ENCODE measurements around the gene BATF. TPM values are rescaled to one million over a fixed set of nuclear protein-coding genes. Genes with fewer than 3 reads are reported as not detected.

BATF gene
- total and polyA plus RNA-seq, 2 experiments from 2014 or later, result not detected

DNA sequence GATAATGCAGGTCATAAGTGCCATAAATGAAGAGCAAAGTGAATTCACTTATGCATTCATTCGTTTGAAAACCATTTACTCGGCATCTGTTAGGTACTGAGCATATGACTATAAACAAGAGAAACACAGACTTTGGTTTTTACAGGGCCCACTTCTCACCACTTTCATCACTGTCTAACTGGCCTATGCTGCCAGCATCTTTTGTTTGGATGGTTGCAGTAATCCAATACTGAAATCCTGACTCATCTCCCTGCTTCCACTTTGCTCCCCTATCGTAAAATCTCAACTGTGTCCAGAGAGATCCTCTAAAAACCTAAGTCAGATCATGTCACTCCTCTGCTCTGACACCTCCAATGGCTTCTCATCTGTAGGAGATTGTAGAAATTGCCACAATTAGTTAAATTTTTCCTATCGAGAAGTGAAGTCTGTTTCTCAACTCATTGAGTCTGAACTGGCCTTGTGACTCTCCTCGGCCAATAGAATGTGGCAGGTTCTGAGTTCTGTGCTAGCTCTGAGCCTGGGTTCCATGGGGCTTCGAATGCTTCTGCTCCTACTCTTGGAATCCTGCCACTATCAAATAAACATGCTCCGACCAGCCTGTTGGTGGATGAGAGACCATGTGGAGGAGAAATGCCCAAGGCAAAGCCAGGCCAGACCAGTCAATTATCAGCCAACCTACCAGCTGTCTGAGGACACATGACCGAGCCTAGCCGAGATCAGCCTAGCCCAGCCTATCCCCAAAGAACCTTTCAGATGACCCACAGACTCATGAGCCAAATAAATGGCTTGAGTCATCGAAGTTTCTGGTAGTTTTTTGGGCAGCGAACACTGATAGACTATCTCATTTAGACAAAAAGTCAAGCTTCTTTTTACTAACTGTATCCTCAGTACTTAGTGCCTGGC, 2.2 kb upstream of the BATF start:
- no peak overlapping the region for H3K4me3 ChIP-seq
- Mint-ChIP-seq H3K4me3 (no peak overlapping the region), H3K27me3 (ENCODE audit: insufficient read depth, low read depth, poor library complexity) (peaks cover 6% of the 10 kb centered on the region), H3K27ac (no peak overlapping the region), H3K4me1 (peaks cover 15% of the 10 kb centered on the region), H3K36me3 (ENCODE audit: low read depth) (no peaks in the 10 kb centered on the region), H3K9me3 (no peaks in the 10 kb centered on the region)
- no peaks in the 10 kb centered on the region for H3K27me3 ChIP-seq (ENCODE audit: insufficient read depth)
- no peaks in the 10 kb centered on the region for H3K79me2 ChIP-seq (replicated peaks; ENCODE audit: insufficient read depth)
- H2AFZ ChIP-seq, result peak overlapping the region; percentile 59; the same call in 1 of the 2 replicates
- ATAC-seq, result no peak
- H3K4me1 ChIP-seq (ENCODE audit: insufficient read depth), result peaks cover 11% of the 10 kb centered on the region
- no peak overlapping the region for H3K27ac ChIP-seq (ENCODE audit: low read depth)
- H3F3A ChIP-seq (replicated peaks; ENCODE audit: low read depth), result 0 out of 2 replicates have a peak, but pooled peaks cover 3% of the 10 kb centered on the region
- peaks cover 3% of the 10 kb centered on the region; the same call in 1 of the 2 replicates for H3K9me2 ChIP-seq (ENCODE audit: insufficient read depth)
- no peak for DNase-seq (ENCODE audit: low spot score)
- H3K4me2 ChIP-seq, result no peak overlapping the region
- H3K36me3 ChIP-seq (ENCODE audit: insufficient read depth), result no peaks in the 10 kb centered on the region
- no peaks in the 10 kb centered on the region for H4K20me1 ChIP-seq (replicated peaks; ENCODE audit: insufficient read depth)
- TF ChIP-seq ZNF114 (CRISPR knock-in tag; IDR thresholded peaks at IDR 0.05) (no peak), EZH2 (IDR thresholded peaks at IDR 0.05; ENCODE audit: low read depth, unreplicated experiment) (no peak), EZH2phosphoT487 (IDR thresholded peaks at IDR 0.05; ENCODE audit: unreplicated experiment) (no peak), ZNF331 (CRISPR knock-in tag; IDR thresholded peaks at IDR 0.05; ENCODE audit: low read depth) (no peak), CREB1 (CRISPR knock-in tag; IDR thresholded peaks at IDR 0.05; ENCODE audit: low read depth) (no peak)
- TF ChIP-seq, protein P1, sequence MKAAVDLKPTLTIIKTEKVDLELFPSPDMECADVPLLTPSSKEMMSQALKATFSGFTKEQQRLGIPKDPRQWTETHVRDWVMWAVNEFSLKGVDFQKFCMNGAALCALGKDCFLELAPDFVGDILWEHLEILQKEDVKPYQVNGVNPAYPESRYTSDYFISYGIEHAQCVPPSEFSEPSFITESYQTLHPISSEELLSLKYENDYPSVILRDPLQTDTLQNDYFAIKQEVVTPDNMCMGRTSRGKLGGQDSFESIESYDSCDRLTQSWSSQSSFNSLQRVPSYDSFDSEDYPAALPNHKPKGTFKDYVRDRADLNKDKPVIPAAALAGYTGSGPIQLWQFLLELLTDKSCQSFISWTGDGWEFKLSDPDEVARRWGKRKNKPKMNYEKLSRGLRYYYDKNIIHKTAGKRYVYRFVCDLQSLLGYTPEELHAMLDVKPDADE (IDR thresholded peaks at IDR 0.05), result no peak
- TF ChIP-seq, protein P2, sequence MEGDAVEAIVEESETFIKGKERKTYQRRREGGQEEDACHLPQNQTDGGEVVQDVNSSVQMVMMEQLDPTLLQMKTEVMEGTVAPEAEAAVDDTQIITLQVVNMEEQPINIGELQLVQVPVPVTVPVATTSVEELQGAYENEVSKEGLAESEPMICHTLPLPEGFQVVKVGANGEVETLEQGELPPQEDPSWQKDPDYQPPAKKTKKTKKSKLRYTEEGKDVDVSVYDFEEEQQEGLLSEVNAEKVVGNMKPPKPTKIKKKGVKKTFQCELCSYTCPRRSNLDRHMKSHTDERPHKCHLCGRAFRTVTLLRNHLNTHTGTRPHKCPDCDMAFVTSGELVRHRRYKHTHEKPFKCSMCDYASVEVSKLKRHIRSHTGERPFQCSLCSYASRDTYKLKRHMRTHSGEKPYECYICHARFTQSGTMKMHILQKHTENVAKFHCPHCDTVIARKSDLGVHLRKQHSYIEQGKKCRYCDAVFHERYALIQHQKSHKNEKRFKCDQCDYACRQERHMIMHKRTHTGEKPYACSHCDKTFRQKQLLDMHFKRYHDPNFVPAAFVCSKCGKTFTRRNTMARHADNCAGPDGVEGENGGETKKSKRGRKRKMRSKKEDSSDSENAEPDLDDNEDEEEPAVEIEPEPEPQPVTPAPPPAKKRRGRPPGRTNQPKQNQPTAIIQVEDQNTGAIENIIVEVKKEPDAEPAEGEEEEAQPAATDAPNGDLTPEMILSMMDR (conservative IDR thresholded peaks at IDR 0.05; ENCODE audit: low read depth in 2 of 2), result no peak
- TF ChIP-seq, protein P3, sequence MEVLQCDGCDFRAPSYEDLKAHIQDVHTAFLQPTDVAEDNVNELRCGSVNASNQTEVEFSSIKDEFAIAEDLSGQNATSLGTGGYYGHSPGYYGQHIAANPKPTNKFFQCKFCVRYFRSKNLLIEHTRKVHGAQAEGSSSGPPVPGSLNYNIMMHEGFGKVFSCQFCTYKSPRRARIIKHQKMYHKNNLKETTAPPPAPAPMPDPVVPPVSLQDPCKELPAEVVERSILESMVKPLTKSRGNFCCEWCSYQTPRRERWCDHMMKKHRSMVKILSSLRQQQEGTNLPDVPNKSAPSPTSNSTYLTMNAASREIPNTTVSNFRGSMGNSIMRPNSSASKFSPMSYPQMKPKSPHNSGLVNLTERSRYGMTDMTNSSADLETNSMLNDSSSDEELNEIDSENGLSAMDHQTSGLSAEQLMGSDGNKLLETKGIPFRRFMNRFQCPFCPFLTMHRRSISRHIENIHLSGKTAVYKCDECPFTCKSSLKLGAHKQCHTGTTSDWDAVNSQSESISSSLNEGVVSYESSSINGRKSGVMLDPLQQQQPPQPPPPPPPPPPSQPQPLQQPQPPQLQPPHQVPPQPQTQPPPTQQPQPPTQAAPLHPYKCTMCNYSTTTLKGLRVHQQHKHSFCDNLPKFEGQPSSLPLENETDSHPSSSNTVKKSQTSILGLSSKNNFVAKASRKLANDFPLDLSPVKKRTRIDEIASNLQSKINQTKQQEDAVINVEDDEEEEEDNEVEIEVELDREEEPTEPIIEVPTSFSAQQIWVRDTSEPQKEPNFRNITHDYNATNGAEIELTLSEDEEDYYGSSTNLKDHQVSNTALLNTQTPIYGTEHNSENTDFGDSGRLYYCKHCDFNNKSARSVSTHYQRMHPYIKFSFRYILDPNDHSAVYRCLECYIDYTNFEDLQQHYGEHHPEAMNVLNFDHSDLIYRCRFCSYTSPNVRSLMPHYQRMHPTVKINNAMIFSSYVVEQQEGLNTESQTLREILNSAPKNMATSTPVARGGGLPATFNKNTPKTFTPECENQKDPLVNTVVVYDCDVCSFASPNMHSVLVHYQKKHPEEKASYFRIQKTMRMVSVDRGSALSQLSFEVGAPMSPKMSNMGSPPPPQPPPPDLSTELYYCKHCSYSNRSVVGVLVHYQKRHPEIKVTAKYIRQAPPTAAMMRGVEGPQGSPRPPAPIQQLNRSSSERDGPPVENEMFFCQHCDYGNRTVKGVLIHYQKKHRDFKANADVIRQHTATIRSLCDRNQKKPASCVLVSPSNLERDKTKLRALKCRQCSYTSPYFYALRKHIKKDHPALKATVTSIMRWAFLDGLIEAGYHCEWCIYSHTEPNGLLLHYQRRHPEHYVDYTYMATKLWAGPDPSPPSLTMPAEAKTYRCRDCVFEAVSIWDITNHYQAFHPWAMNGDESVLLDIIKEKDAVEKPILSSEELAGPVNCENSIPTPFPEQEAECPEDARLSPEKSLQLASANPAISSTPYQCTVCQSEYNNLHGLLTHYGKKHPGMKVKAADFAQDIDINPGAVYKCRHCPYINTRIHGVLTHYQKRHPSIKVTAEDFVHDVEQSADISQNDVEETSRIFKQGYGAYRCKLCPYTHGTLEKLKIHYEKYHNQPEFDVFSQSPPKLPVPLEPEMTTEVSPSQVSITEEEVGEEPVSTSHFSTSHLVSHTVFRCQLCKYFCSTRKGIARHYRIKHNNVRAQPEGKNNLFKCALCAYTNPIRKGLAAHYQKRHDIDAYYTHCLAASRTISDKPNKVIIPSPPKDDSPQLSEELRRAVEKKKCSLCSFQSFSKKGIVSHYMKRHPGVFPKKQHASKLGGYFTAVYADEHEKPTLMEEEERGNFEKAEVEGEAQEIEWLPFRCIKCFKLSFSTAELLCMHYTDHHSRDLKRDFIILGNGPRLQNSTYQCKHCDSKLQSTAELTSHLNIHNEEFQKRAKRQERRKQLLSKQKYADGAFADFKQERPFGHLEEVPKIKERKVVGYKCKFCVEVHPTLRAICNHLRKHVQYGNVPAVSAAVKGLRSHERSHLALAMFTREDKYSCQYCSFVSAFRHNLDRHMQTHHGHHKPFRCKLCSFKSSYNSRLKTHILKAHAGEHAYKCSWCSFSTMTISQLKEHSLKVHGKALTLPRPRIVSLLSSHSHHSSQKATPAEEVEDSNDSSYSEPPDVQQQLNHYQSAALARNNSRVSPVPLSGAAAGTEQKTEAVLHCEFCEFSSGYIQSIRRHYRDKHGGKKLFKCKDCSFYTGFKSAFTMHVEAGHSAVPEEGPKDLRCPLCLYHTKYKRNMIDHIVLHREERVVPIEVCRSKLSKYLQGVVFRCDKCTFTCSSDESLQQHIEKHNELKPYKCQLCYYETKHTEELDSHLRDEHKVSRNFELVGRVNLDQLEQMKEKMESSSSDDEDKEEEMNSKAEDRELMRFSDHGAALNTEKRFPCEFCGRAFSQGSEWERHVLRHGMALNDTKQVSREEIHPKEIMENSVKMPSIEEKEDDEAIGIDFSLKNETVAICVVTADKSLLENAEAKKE (CRISPR knock-in tag; IDR thresholded peaks at IDR 0.05), result no peak
- TF ChIP-seq, protein P4, sequence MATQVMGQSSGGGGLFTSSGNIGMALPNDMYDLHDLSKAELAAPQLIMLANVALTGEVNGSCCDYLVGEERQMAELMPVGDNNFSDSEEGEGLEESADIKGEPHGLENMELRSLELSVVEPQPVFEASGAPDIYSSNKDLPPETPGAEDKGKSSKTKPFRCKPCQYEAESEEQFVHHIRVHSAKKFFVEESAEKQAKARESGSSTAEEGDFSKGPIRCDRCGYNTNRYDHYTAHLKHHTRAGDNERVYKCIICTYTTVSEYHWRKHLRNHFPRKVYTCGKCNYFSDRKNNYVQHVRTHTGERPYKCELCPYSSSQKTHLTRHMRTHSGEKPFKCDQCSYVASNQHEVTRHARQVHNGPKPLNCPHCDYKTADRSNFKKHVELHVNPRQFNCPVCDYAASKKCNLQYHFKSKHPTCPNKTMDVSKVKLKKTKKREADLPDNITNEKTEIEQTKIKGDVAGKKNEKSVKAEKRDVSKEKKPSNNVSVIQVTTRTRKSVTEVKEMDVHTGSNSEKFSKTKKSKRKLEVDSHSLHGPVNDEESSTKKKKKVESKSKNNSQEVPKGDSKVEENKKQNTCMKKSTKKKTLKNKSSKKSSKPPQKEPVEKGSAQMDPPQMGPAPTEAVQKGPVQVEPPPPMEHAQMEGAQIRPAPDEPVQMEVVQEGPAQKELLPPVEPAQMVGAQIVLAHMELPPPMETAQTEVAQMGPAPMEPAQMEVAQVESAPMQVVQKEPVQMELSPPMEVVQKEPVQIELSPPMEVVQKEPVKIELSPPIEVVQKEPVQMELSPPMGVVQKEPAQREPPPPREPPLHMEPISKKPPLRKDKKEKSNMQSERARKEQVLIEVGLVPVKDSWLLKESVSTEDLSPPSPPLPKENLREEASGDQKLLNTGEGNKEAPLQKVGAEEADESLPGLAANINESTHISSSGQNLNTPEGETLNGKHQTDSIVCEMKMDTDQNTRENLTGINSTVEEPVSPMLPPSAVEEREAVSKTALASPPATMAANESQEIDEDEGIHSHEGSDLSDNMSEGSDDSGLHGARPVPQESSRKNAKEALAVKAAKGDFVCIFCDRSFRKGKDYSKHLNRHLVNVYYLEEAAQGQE (IDR thresholded peaks at IDR 0.05; ENCODE audit: unreplicated experiment), result no peak

Measured in GM23338 (cell line).